B cell (primary cell): ENCODE results near the gene XDH.

Experiments used
- CTCF ChIP-seq: fragments of 200-600 bp; IDR thresholded peaks from one replicate; pipeline ENCODE4 v1.8.0; 2022; ENCODE audit warnings: antibody characterized with exemption, mild to moderate bottlenecking
- EZH2 ChIP-seq: IDR thresholded peaks from 2 replicates; pipeline ENCODE4 v1.6.1; 2012; ENCODE audit warnings: borderline replicate concordance, low read depth, mild to moderate bottlenecking, moderate library complexity, low read length; ENCODE audit not compliant: insufficient read depth, poor library complexity, severe bottlenecking

DNA sequence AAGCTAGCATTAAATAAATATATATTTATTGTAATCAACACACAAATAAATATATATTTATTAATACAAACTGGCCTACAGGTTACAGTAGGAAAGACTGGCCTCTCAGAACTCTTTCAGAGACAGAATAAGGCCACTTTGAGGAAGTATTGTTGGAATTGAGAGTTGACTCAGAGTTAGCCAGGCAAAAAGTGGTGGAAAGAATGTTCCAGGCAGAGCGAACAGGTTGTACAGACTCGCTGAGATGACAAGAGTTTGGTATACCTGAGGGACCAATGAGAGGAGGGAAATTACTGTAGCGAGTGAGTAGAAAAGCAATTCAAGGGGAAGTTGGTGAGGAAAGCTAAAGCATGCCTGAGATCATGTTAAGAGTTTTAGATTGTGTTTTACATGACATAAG lies 19.0 kb upstream of the XDH start:
- TF ChIP-seq CTCF = no peak
- no peak for TF ChIP-seq EZH2
